CD4-positive, alpha-beta T cell treated with Interleukin-15 for 4 hours (primary cell): ENCODE data around the gene ZRANB1.
"Not testable (repeated sequence)": the region's sequence is repeated elsewhere in the genome, so short reads cannot be mapped to it uniquely, and the experiment has no call there.

Source experiments
- DNase-seq: peaks from one replicate; pipeline ENCODE4 v3.0.0-alpha.2; 2020; ENCODE audit warnings: low spot score

ZRANB1 gene

GRCh38 chr10:124941823-124942222 lies at the start of gene ZRANB1:
TSS of gene ZRANB1 (plus strand) at chr10:124942123. CDS start at chr10:124942494, 371 bp downstream.
- no peak for DNase-seq

- no peak for DNase-seq
Measured at GRCh38 chr10:124892905-124893304, 49.0 kb upstream of the ZRANB1 start.

GRCh38 chr10:124894569-124895215 lies 47.2 kb upstream of the ZRANB1 start:
- DNase-seq = no peak

- DNase-seq = no peak
Measured at GRCh38 chr10:124896751-124897150, 45.2 kb upstream of the ZRANB1 start.

GRCh38 chr10:124898471-124898870 lies 43.5 kb upstream of the ZRANB1 start:
- no peak for DNase-seq

- DNase-seq = no peak
Measured at GRCh38 chr10:124899151-124899550, 42.8 kb upstream of the ZRANB1 start.

- no peak for DNase-seq
Measured at GRCh38 chr10:124902462-124902861, 39.5 kb upstream of the ZRANB1 start.

GRCh38 chr10:124903111-124903510 lies 38.8 kb upstream of the ZRANB1 start:
- DNase-seq = no peak

- no peak for DNase-seq
Measured at GRCh38 chr10:124904796-124905195, 37.1 kb upstream of the ZRANB1 start.

GRCh38 chr10:124906551-124907001 lies 35.3 kb upstream of the ZRANB1 start:
- DNase-seq = no peak

GRCh38 chr10:124909563-124909962 lies 32.4 kb upstream of the ZRANB1 start:
- DNase-seq = no peak

- DNase-seq = no peak
Measured at GRCh38 chr10:124911124-124912067, 30.5 kb upstream of the ZRANB1 start.

- no peak for DNase-seq
Measured at GRCh38 chr10:124912101-124912886, 29.6 kb upstream of the ZRANB1 start.

- DNase-seq = no peak
Measured at GRCh38 chr10:124913167-124913566, 28.8 kb upstream of the ZRANB1 start.

GRCh38 chr10:124914398-124914797 lies 27.5 kb upstream of the ZRANB1 start:
- DNase-seq = not testable (repeated sequence)

GRCh38 chr10:124916098-124916584 lies 25.8 kb upstream of the ZRANB1 start:
- DNase-seq = no peak

- peak; percentile 97 for DNase-seq
Measured at GRCh38 chr10:124916585-124917427, 25.1 kb upstream of the ZRANB1 start.

GRCh38 chr10:124917428-124918190 lies 24.3 kb upstream of the ZRANB1 start:
- peak; percentile 14 for DNase-seq

- DNase-seq = no peak
Measured at GRCh38 chr10:124918191-124918830, 23.6 kb upstream of the ZRANB1 start.

- DNase-seq = no peak
Measured at GRCh38 chr10:124918906-124919305, 23.0 kb upstream of the ZRANB1 start.
